ENCODE measurements around the gene NKAIN4. TPM values are rescaled to one million over a fixed set of nuclear protein-coding genes. Genes with fewer than 3 reads are reported as not detected.

NKAIN4 gene
- not detected for total RNA-seq

DNA sequence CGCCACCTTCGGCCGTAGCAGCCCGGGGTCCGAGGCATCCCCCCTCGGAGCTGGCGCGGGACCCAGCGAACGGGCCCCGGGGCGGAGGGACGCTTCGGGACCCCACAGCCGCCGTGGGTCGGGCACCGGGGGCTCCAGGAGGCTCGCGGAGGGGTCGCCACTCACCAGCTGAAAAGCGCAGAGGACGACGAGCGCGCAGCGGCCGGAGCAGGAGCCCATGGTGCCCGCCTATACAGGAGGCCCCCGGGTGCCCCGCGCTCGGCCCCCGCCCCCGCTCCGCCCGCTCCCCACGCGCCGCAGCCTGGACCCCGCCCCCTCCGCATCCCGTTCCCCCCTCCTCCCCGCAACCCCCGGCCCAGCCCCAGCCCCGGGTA is at the start of gene NKAIN4:
TSS of gene NKAIN4 (minus strand) at position 232 of the 374 bp plus-strand sequence. CDS start at position 219, 13 bp downstream.
- no peak for DNase-seq
- no peak within 1 kb of the TSS for H3K4me3 Mint-ChIP-seq
- CTCF ChIA-PET: interaction anchor here (1.4 kb wide), 1 partner anchor 31 kb away, joined by 8 read pairs; no protein-coding TSS in a partner anchor
- intact Hi-C loops (cut with micrococcal nuclease): no loop called here
- H3K27ac Mint-ChIP-seq: no peak within 1 kb of the TSS
- H3K9me3 Mint-ChIP-seq: no peaks in the 10 kb centered on the region
- H3K27me3 Mint-ChIP-seq (ENCODE audit: low read depth): peaks cover 36% of the 10 kb centered on the region
- no peaks in the 10 kb centered on the region for H3K36me3 Mint-ChIP-seq (ENCODE audit: low read depth)
- peaks cover 2% of the 10 kb centered on the region for H3K4me1 Mint-ChIP-seq (ENCODE audit: low read depth)

- DNase-seq: no peak
- Mint-ChIP-seq H3K4me3 (no peak overlapping the region), H3K36me3 (ENCODE audit: low read depth) (no peaks in the 10 kb centered on the region), H3K4me1 (ENCODE audit: low read depth) (no peaks in the 10 kb centered on the region), H3K27ac (no peak overlapping the region), H3K27me3 (ENCODE audit: low read depth) (peaks cover 23% of the 10 kb centered on the region), H3K9me3 (peaks cover 6% of the 10 kb centered on the region)
- CTCF ChIA-PET: no interaction called here
- intact Hi-C loops (cut with micrococcal nuclease): no loop called here
Measured at GRCh38 chr20:63303095-63303666, 48.9 kb upstream of the NKAIN4 start.

DNA sequence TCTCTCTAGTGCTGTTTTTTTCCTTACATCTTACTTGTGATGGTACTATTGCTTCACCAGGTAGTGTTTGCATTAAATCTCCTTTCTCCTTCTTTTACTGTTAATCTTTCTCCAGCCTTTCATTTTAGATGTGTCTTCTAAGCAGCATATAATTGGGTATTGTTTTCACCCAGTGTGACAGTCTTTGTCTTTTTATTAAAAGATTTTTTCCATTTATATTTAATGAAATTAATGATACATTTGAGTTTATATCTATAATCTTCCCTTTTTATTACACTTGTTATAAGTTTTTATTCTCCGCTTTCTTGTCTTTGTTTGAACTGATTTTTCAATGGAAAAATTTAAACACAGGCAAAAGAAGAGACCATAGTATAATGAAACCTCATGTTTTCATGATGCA is 47.4 kb upstream of the NKAIN4 start:
- Mint-ChIP-seq H3K36me3 (ENCODE audit: low read depth) (no peaks in the 10 kb centered on the region), H3K27me3 (ENCODE audit: low read depth) (peaks cover 23% of the 10 kb centered on the region), H3K4me1 (ENCODE audit: low read depth) (no peaks in the 10 kb centered on the region), H3K4me3 (no peak overlapping the region), H3K9me3 (peaks cover 6% of the 10 kb centered on the region), H3K27ac (no peak overlapping the region)
- intact Hi-C loops (cut with micrococcal nuclease): no loop called here
- CTCF ChIA-PET: no interaction called here
- no peak for DNase-seq

- Mint-ChIP-seq H3K4me3 (no peak overlapping the region), H3K36me3 (ENCODE audit: low read depth) (no peaks in the 10 kb centered on the region), H3K9me3 (peaks cover 6% of the 10 kb centered on the region), H3K27ac (no peak overlapping the region), H3K27me3 (ENCODE audit: low read depth) (peaks cover 20% of the 10 kb centered on the region), H3K4me1 (ENCODE audit: low read depth) (peaks cover 1% of the 10 kb centered on the region)
- no peak for DNase-seq
- intact Hi-C loops (cut with micrococcal nuclease): no loop called here
- CTCF ChIA-PET: interaction anchor here (0.7 to 1.3 kb wide), 2 partner anchors 81 to 83 kb away, joined by 3 to 4 read pairs; no protein-coding TSS in a partner anchor
Measured at GRCh38 chr20:63298731-63299312, 44.6 kb upstream of the NKAIN4 start.

DNA sequence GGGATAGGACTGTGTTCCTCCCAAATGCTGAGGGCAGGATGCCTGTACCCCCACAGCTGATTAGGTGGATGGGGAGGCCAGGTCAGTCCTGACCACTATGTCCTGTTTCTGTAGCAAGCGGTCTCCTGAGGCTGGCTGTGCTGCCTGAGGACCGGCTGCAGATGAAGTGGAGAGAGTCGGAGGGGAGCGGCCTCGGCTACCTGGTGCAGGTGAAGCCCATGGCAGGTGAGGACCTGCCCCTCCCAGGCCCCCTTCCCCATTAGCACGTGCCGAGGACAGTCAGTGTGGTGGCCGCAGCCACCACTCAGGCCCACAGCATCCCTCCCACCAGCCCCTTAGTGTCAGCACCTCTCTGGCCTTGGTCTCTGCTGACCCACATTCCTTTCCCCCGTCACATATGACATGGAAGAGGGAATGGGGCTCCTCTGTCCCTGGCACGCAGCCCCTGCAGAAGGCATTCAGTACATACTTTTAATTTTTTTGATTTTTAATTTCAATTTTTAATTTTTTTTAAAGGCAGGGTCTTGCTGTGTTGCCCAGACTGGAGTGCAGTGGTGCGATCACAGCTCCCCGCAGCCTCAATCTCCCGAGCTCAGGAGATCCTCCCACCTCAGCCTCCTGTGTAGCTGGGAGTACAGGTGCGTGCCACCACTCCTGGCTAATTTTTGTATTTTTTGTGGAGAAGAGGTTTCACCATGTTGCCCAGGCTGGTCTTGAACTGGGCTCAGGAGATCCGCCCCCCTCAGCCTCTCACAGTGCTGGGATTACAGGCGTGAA is 43.7 kb upstream of the NKAIN4 start:
- H3K36me3 Mint-ChIP-seq (ENCODE audit: low read depth): no peaks in the 10 kb centered on the region
- CTCF ChIA-PET: no interaction called here
- peaks cover 20% of the 10 kb centered on the region for H3K27me3 Mint-ChIP-seq (ENCODE audit: low read depth)
- peaks cover 1% of the 10 kb centered on the region for H3K4me1 Mint-ChIP-seq (ENCODE audit: low read depth)
- intact Hi-C loops (cut with micrococcal nuclease): no loop called here
- DNase-seq: no peak
- peaks cover 6% of the 10 kb centered on the region for H3K9me3 Mint-ChIP-seq
- H3K4me3 Mint-ChIP-seq: no peak overlapping the region
- H3K27ac Mint-ChIP-seq: no peak overlapping the region

GRCh38 chr20:63297371-63297781 is 43.1 kb upstream of the NKAIN4 start:
- CTCF ChIA-PET: no interaction called here
- Mint-ChIP-seq H3K27me3 (ENCODE audit: low read depth) (peaks cover 15% of the 10 kb centered on the region), H3K9me3 (peaks cover 6% of the 10 kb centered on the region), H3K36me3 (ENCODE audit: low read depth) (no peaks in the 10 kb centered on the region), H3K4me1 (ENCODE audit: low read depth) (peaks cover 1% of the 10 kb centered on the region), H3K4me3 (no peak overlapping the region), H3K27ac (no peak overlapping the region)
- intact Hi-C loops (cut with micrococcal nuclease): no loop called here
- no peak for DNase-seq

DNA sequence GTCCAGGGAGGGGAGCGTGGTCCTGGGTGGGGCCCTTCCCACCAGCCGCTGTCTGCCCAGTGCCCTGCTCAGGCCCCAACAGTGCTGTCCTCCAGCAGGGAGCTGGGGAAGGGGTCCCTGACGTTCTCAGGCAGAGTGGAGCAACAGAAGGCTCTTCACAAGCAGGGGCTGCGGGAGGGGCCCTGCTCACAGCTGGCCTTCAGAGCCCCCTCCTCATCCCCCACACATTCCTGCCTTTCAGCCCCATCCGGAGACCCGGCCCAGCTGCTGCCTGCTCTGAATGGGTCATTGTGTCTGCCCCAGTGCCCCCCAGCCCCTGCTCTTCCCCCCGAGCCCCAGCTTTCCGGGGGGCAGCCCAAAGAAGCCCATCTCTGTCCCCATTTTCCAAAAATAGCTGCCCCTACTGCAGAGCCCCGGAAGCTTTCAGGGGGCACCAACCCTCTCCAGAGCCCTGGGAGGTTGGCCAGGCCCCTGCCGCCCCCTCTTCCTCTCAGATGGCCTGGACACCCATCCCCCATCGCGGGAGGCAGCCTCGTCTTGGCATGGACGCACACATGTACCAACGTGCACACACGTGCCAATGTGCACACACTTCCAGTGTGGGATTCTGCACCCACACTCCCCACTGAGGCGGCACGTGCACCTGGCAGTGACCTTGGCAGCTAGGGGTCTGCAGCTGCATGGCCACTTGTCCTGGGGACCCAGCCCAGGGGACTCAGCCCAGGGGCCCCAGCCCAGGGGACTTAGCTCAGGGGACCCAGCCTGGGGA is 42.5 kb upstream of the NKAIN4 start:
- CTCF ChIA-PET: no interaction called here
- Mint-ChIP-seq H3K9me3 (peaks cover 3% of the 10 kb centered on the region), H3K36me3 (ENCODE audit: low read depth) (no peaks in the 10 kb centered on the region), H3K4me3 (no peak overlapping the region), H3K27ac (no peak overlapping the region), H3K4me1 (ENCODE audit: low read depth) (peaks cover 1% of the 10 kb centered on the region), H3K27me3 (ENCODE audit: low read depth) (peaks cover 15% of the 10 kb centered on the region)
- DNase-seq: no peak
- intact Hi-C loops (cut with micrococcal nuclease): no loop called here

GRCh38 chr20:63295846-63296245 is 41.6 kb upstream of the NKAIN4 start:
- peaks cover 1% of the 10 kb centered on the region for H3K4me1 Mint-ChIP-seq (ENCODE audit: low read depth)
- H3K27ac Mint-ChIP-seq: no peak overlapping the region
- H3K4me3 Mint-ChIP-seq: no peak overlapping the region
- DNase-seq: no peak
- no peaks in the 10 kb centered on the region for H3K36me3 Mint-ChIP-seq (ENCODE audit: low read depth)
- H3K27me3 Mint-ChIP-seq (ENCODE audit: low read depth): peaks cover 11% of the 10 kb centered on the region
- intact Hi-C loops (cut with micrococcal nuclease): no loop called here
- no peaks in the 10 kb centered on the region for H3K9me3 Mint-ChIP-seq
- CTCF ChIA-PET: no interaction called here

GRCh38 chr20:63295422-63295821 is 41.2 kb upstream of the NKAIN4 start:
- intact Hi-C loops (cut with micrococcal nuclease): no loop called here

DNA sequence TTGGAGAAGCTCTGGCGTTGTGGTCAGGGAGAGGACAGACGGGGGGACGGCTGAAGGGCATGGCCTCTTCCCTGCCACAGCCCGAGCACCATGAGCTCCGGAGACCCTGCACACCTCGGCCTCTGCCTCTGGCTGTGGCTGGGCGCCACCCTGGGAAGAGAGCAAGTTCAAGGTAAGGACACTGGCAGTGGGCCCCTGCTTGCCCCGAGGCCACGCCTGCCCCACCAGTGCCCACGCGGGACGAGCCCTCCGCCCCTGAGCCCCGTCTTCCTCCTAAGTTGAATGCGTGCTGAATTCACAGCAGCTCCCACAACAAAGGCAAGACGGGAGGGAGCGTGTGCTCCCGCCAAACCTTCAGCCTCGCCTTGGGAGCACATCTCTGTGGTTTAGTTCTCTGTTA is 40.8 kb upstream of the NKAIN4 start:
- Mint-ChIP-seq H3K27ac (no peak overlapping the region), H3K9me3 (no peaks in the 10 kb centered on the region), H3K4me1 (ENCODE audit: low read depth) (peaks cover 1% of the 10 kb centered on the region), H3K4me3 (no peak overlapping the region), H3K27me3 (ENCODE audit: low read depth) (peaks cover 8% of the 10 kb centered on the region), H3K36me3 (ENCODE audit: low read depth) (no peaks in the 10 kb centered on the region)
- no peak for DNase-seq
- intact Hi-C loops (cut with micrococcal nuclease): no loop called here
- CTCF ChIA-PET: interaction anchor here (1.0 to 1.2 kb wide), 2 partner anchors 16 to 71 kb away, joined by 3 read pairs; no protein-coding TSS in a partner anchor

More at GRCh38 chr20:63295422-63295821, 41.2 kb upstream of the NKAIN4 start:
- no peaks in the 10 kb centered on the region for H3K36me3 Mint-ChIP-seq (ENCODE audit: low read depth)
- no peak for DNase-seq
- no peaks in the 10 kb centered on the region for H3K9me3 Mint-ChIP-seq
- H3K27ac Mint-ChIP-seq: no peak overlapping the region
- CTCF ChIA-PET: interaction anchor here (1.0 kb wide), 1 partner anchor 72 kb away, joined by 3 read pairs; no protein-coding TSS in a partner anchor
- H3K4me1 Mint-ChIP-seq (ENCODE audit: low read depth): peaks cover 1% of the 10 kb centered on the region
- no peak overlapping the region for H3K4me3 Mint-ChIP-seq
- H3K27me3 Mint-ChIP-seq (ENCODE audit: low read depth): peaks cover 8% of the 10 kb centered on the region

DNA sequence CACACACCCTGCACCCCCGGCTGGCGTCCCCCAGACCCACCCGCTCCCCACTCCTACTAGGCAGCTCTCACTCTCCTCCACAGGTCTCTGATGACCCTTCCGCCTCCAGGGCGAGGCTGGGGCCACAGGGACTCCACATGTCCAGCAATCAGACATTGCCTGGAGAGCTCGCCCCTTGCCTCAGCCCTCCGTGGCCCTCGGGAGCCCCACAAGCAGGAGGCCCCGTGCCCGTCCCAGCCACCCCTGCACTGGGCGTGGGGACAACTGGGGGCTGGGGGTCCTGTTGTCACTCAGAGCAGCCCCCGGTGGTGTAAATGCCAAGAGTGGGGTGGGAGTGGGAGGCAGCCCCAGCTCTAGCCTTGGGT is 40.3 kb upstream of the NKAIN4 start:
- Mint-ChIP-seq H3K27ac (no peak overlapping the region), H3K36me3 (ENCODE audit: low read depth) (no peaks in the 10 kb centered on the region), H3K4me3 (no peak overlapping the region), H3K27me3 (ENCODE audit: low read depth) (peaks cover 8% of the 10 kb centered on the region), H3K9me3 (no peaks in the 10 kb centered on the region), H3K4me1 (ENCODE audit: low read depth) (peaks cover 1% of the 10 kb centered on the region)
- intact Hi-C loops (cut with micrococcal nuclease): no loop called here
- no peak for DNase-seq
- CTCF ChIA-PET: interaction anchor here (1.0 to 1.2 kb wide), 2 partner anchors 16 to 71 kb away, joined by 3 read pairs; no protein-coding TSS in a partner anchor

DNA sequence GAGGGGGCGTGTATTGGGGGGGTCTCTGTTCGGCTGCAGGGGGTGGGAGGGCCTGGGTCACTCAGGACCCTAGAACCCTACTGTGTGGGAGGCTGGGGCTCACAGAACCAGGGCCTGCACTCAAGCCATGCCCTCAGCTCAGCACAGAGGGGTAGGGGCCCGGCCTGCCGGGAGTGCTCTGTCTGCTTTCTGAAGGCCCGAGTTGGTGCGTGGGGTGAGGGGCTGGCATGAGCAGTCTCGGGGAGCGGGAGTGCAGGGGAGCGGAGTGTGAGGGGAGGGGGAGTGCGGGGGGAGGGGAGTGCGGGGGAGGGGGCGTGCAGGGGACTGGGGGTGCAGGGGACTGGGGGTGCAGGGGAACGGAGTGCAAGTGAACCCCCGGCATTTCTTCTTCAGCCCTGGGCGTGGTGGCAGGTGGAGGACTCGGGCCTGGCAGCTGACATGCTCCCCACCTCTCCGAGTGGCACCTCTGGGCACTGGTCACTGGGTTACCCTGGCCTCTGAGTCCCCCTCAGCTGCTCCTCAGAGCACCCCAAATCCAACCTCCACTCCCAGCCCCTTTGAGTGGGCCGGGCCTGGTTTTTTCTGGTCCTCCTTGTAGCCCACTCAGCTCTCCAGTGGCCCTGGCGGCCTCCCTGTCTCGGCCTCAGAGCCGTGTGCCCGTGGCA is 39.7 kb upstream of the NKAIN4 start:
- no peak for DNase-seq
- intact Hi-C loops (cut with micrococcal nuclease): no loop called here
- no peaks in the 10 kb centered on the region for H3K9me3 Mint-ChIP-seq
- H3K4me1 Mint-ChIP-seq (ENCODE audit: low read depth): peaks cover 1% of the 10 kb centered on the region
- H3K27me3 Mint-ChIP-seq (ENCODE audit: low read depth): peaks cover 7% of the 10 kb centered on the region
- H3K36me3 Mint-ChIP-seq (ENCODE audit: low read depth): no peaks in the 10 kb centered on the region
- no peak overlapping the region for H3K4me3 Mint-ChIP-seq
- H3K27ac Mint-ChIP-seq: no peak overlapping the region
- CTCF ChIA-PET: interaction anchor here (1.2 kb wide), 1 partner anchor 17 kb away, joined by 3 read pairs; no protein-coding TSS in a partner anchor
